Suprapubic skin (tissue), 4 donors: ENCODE results near the gene MSRB1. TPM values are rescaled to one million over a fixed set of nuclear protein-coding genes. Genes with fewer than 3 reads are reported as not detected.
A peak's percentile ranks its signal among the peaks of the same experiment; 100 is the strongest.
"Not testable (repeated sequence)": the region's sequence is repeated elsewhere in the genome, so short reads cannot be mapped to it uniquely, and the experiment has no call there.

Source experiments
- DNase-seq, 2 donors: peaks; one replicate each; pipeline ENCODE4 v3.0.0-alpha.2; 2019; ENCODE audit warnings: low spot score in 2 of 2
- H3K27ac ChIP-seq: fragments of 200-600 bp; sonication (generic); one replicate; pipeline ENCODE4 v1.5.1; 2019
- H3K27me3 ChIP-seq: fragments of 200-600 bp; sonication (generic); one replicate; pipeline ENCODE4 v1.5.1; 2019
- H3K36me3 ChIP-seq: fragments of 200-600 bp; sonication (generic); one replicate; pipeline ENCODE4 v1.5.1; 2019
- H3K4me1 ChIP-seq: fragments of 200-600 bp; sonication (generic); one replicate; pipeline ENCODE4 v1.5.1; 2019
- H3K4me3 ChIP-seq: fragments of 200-600 bp; sonication (generic); one replicate; pipeline ENCODE4 v1.5.1; 2019; ENCODE audit warnings: mild to moderate bottlenecking
- H3K9me3 ChIP-seq: fragments of 200-600 bp; sonication (generic); one replicate; pipeline ENCODE4 v1.5.1; 2019
- CTCF ChIP-seq, 2 donors: fragments of 200-600 bp in 1 of 2; fragments of 450-650 bp in 1 of 2; sonication (generic) in 1 of 2; IDR thresholded peaks; one replicate each; pipeline ENCODE4 v1.5.1; 2016 to 2019; ENCODE audit warnings: antibody characterized with exemption in 2 of 2, mild to moderate bottlenecking in 1 of 2, moderate library complexity in 1 of 2
- EP300 ChIP-seq: sonication (generic); formaldehyde crosslinking; IDR thresholded peaks from one replicate; pipeline ENCODE4 v1.6.1; 2017; ENCODE audit warnings: antibody characterized with exemption
- POLR2A ChIP-seq, 2 donors: fragments of 450-650 bp; IDR thresholded peaks; one replicate each; pipeline ENCODE4 v1.6.1; 2017; ENCODE audit warnings: antibody characterized with exemption in 2 of 2, mild to moderate bottlenecking in 2 of 2, moderate library complexity in 2 of 2
- POLR2AphosphoS5 ChIP-seq, 3 donors: sonication (generic); formaldehyde crosslinking; IDR thresholded peaks; one replicate each; pipeline ENCODE4 v1.6.1; 2017; ENCODE audit warnings: antibody characterized with exemption in 3 of 3
- WGBS: methylation state at CpG from one replicate; pipeline ENCODE4 v1.1.5; 2018; 5-methylcytosine and 5-hydroxymethylcytosine counted together
- total RNA-seq, 4 donors: library from RNA; depleted of rRNA; stranded (reverse); fragments of >200 nt; gene quantifications; one replicate each; pipeline ENCODE4 v1.1.0, GENCODE V29; 2016

Gene MSRB1
- total RNA-seq, 4 donors from 2014 or later: 14.9 to 28.6 (median 23.5) TPM

- Histone ChIP-seq H3K9me3 (no peaks in the 10 kb centered on the region), H3K36me3 (no peaks in the 10 kb centered on the region), H3K4me3 (no peak overlapping the region), H3K27ac (peak overlapping the region; percentile 8), H3K27me3 (peaks cover 47% of the 10 kb centered on the region), H3K4me1 (peaks cover 36% of the 10 kb centered on the region)
- 27% methylated on average over 10 of the region's 24 CpGs for WGBS
- DNase-seq: no peak
- TF ChIP-seq CTCF (IDR thresholded peaks at IDR 0.05) (peak; percentile 4 to 25), EP300 (no peak), POLR2AphosphoS5 (IDR thresholded peaks at IDR 0.05) (no peak), POLR2A (IDR thresholded peaks at IDR 0.05) (no peak)
These were observed 19.5 kb downstream of the MSRB1 start for GRCh38 chr16:1923299-1924034.

GRCh38 chr16:1922357-1922756, 20.6 kb downstream of the MSRB1 start:
- WGBS: 76% methylated on average over 8 of the region's 8 CpGs
- TF ChIP-seq POLR2A (IDR thresholded peaks at IDR 0.05) (no peak), POLR2AphosphoS5 (IDR thresholded peaks at IDR 0.05) (no peak), EP300 (no peak), CTCF (IDR thresholded peaks at IDR 0.05) (no peak)
- no peak for DNase-seq
- Histone ChIP-seq H3K4me1 (peaks cover 45% of the 10 kb centered on the region), H3K27me3 (peaks cover 58% of the 10 kb centered on the region), H3K36me3 (no peaks in the 10 kb centered on the region), H3K27ac (no peak overlapping the region), H3K4me3 (no peak overlapping the region), H3K9me3 (no peaks in the 10 kb centered on the region)

- H3K4me1 ChIP-seq: peaks cover 48% of the 10 kb centered on the region
- no peaks in the 10 kb centered on the region for H3K36me3 ChIP-seq
- H3K27ac ChIP-seq: no peak overlapping the region
- H3K9me3 ChIP-seq: no peaks in the 10 kb centered on the region
- H3K27me3 ChIP-seq: peaks cover 74% of the 10 kb centered on the region
- WGBS: 15% methylated on average over 15 of the region's 15 CpGs
- TF ChIP-seq CTCF (IDR thresholded peaks at IDR 0.05) (no peak), EP300 (no peak), POLR2A (IDR thresholded peaks at IDR 0.05) (no peak)
- no peak overlapping the region for H3K4me3 ChIP-seq
- DNase-seq: no peak
These were observed 22.2 kb downstream of the MSRB1 start for GRCh38 chr16:1920727-1921171.

GRCh38 chr16:1920122-1920521, 22.9 kb downstream of the MSRB1 start:
- H3K27me3 ChIP-seq: peaks cover 74% of the 10 kb centered on the region
- H3K4me1 ChIP-seq: peaks cover 52% of the 10 kb centered on the region
- WGBS: 66% methylated on average over 20 of the region's 21 CpGs
- not testable (repeated sequence) for H3K36me3 ChIP-seq, DNase-seq, H3K9me3 ChIP-seq, H3K4me3 ChIP-seq, H3K27ac ChIP-seq

- Histone ChIP-seq H3K27ac (no peak overlapping the region), H3K9me3 (no peaks in the 10 kb centered on the region), H3K27me3 (peaks cover 79% of the 10 kb centered on the region), H3K4me1 (peaks cover 55% of the 10 kb centered on the region), H3K4me3 (peak overlapping the region; percentile 46), H3K36me3 (no peaks in the 10 kb centered on the region)
- DNase-seq: no peak
- no peak for TF ChIP-seq POLR2AphosphoS5 (IDR thresholded peaks at IDR 0.05)
- no peak for TF ChIP-seq POLR2A (IDR thresholded peaks at IDR 0.05)
- TF ChIP-seq EP300: no peak
- no peak for TF ChIP-seq CTCF (IDR thresholded peaks at IDR 0.05)
- 36% methylated on average over 17 of the region's 30 CpGs for WGBS
These were observed 23.5 kb downstream of the MSRB1 start for GRCh38 chr16:1919327-1919998.
